ENCODE data around the gene CTNNBIP1.

The CTNNBIP1 gene, protein sequence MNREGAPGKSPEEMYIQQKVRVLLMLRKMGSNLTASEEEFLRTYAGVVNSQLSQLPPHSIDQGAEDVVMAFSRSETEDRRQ

DNA sequence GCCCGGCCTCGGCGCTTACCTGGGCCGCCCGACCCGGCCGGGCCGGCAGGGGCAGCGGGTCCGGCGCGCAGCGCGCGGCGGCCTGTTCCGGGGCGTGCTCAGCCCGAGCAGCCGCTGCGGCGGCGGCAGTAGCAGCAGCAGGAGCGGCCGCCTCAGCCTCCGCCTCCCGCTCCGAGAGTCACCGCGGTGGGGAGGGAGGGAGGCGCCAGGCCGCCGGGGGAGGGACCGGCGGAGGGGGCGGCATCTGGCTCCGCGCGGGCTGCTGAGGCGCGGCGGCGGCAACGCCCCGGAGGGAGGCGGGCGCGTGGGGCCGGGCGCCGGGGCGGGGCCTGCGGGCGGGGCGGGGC, at the start of gene CTNNBIP1:
CTNNBIP1 (minus strand) TSS at position 194 of the 347 bp plus-strand sequence. CDS start 38,205 bp downstream, outside the sequence.
- no peaks in the 10 kb centered on the region for H3K27me3 ChIP-seq (ENCODE audit: control insufficient read depth, insufficient read depth, low read length)
- H3K4me1 ChIP-seq (ENCODE audit: control insufficient read depth, insufficient read depth, low read length), result peaks cover 7% of the 10 kb centered on the region
- H3K27ac ChIP-seq (ENCODE audit: low read depth, low read length), result peak within 1 kb of the TSS; percentile 82
- H3K4me3 ChIP-seq (ENCODE audit: low read depth, low read length), result peak within 1 kb of the TSS; percentile 80
- H3K9ac ChIP-seq (ENCODE audit: low read depth, low read length), result peak within 1 kb of the TSS; percentile 77
- H3K9me3 ChIP-seq (ENCODE audit: control insufficient read depth, insufficient read depth, low read length), result no peaks in the 10 kb centered on the region
- H3K36me3 ChIP-seq (ENCODE audit: control insufficient read depth, insufficient read depth, low read length), result no peaks in the 10 kb centered on the region

DNA sequence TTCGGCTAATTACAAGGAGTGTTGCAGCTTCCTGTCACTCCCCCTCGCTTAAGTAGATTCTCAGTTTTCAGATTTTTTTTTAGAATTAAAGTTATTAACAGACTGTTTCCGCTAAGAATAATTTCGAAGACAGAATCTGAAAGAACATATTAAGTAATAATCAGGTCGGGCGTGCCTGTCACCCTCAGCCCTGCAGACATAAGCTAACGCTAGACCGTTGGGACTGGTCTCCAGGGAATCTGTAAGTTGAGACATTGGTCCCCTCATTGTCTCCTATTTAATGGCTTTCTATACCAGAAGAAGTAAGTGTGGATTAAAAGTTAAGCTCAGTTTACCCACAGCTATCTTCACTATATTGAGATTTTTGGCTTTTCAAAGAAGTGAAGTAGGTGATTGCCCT, 47.7 kb upstream of the CTNNBIP1 start:
- no peak overlapping the region for H3K9ac ChIP-seq (ENCODE audit: low read depth, low read length)
- H3K4me1 ChIP-seq (ENCODE audit: control insufficient read depth, insufficient read depth, low read length), result peaks cover 10% of the 10 kb centered on the region
- no peak overlapping the region for H3K27ac ChIP-seq (ENCODE audit: low read depth, low read length)
- H3K27me3 ChIP-seq (ENCODE audit: control insufficient read depth, insufficient read depth, low read length), result no peaks in the 10 kb centered on the region
- H3K36me3 ChIP-seq (ENCODE audit: control insufficient read depth, insufficient read depth, low read length), result no peaks in the 10 kb centered on the region
- H3K9me3 ChIP-seq (ENCODE audit: control insufficient read depth, insufficient read depth, low read length), result no peaks in the 10 kb centered on the region
- no peak overlapping the region for H3K4me3 ChIP-seq (ENCODE audit: low read depth, low read length)

DNA sequence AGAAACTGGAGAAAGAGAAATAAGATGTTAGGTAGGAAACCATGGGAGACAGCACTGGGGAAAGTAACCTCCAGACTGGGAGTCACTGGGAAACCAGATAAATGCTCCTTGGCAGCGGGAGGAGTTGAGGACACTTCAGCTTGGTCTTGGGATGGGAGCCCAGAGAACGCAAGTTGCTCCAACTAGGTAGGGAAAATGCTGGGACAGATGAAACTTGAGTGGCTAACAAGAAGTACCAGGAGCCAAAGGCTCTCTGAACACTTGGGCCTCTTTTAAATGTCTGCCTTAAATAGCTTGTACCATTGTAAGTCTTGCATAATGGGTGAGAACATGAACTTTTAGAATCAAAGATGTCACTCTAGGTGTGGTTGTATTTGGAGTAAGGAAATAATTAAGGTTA, 36.2 kb upstream of the CTNNBIP1 start:
- no peaks in the 10 kb centered on the region for H3K27me3 ChIP-seq (ENCODE audit: control insufficient read depth, insufficient read depth, low read length)
- H3K27ac ChIP-seq (ENCODE audit: low read depth, low read length), result no peak overlapping the region
- H3K4me3 ChIP-seq (ENCODE audit: low read depth, low read length), result no peak overlapping the region
- H3K36me3 ChIP-seq (ENCODE audit: control insufficient read depth, insufficient read depth, low read length), result no peaks in the 10 kb centered on the region
- H3K9ac ChIP-seq (ENCODE audit: low read depth, low read length), result no peak overlapping the region
- H3K4me1 ChIP-seq (ENCODE audit: control insufficient read depth, insufficient read depth, low read length), result peaks cover 8% of the 10 kb centered on the region
- H3K9me3 ChIP-seq (ENCODE audit: control insufficient read depth, insufficient read depth, low read length), result no peaks in the 10 kb centered on the region

DNA sequence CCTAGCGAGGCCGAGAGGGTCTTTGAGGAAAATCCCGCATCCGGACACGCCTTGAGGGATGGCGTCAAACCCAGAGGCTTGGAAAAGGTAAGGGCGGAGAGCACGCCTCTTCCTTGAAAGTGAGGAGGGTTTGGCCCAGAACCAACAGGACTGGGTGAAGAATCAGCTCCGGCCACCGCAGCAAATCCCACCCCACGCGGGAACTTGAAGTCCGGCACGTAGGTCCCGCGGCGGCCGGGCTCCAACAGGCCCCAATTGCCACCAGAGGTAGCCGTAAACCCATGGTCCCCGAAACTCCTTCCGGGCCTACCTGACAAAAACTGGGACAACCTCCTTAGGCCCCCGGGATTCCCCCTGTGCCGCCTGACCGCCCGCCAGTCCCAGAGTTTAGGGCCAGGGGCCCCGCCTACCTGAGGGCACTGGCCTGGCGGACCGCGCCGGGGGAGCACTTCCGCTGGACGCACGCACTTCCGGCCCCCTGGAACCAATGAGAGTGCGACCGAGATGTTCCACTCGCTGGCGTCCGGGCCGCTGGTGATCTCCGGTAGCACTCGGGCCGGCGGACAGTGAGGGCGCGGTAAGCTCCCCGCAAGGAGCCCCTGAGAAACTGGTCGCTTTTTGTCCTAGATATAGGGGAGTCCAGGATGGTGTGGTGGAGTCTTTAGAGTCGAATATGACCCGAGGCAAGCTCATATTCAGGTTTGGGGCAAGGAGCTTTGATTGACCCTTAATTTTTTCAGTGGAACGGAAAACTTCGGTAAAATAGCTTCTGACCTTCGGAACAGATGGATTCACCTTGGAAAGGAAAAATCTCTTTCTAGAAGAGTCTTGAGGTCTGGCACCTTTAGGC, 33.1 kb upstream of the CTNNBIP1 start, which contains the start of the genes LZIC and NMNAT1:
LZIC (minus strand) TSS at position 453 of the 850 bp plus-strand sequence. CDS start 6,772 bp downstream, outside the sequence.
NMNAT1 (plus strand) TSS at position 537 of the 850 bp plus-strand sequence. CDS start 28,599 bp downstream, outside the sequence.
- Histone ChIP-seq H3K27ac (ENCODE audit: low read depth, low read length) (peak within 1 kb of the TSS; percentile 95), H3K4me3 (ENCODE audit: low read depth, low read length) (peak within 1 kb of the TSS; percentile 82), H3K9me3 (ENCODE audit: control insufficient read depth, insufficient read depth, low read length) (no peaks in the 10 kb centered on the region)

DNA sequence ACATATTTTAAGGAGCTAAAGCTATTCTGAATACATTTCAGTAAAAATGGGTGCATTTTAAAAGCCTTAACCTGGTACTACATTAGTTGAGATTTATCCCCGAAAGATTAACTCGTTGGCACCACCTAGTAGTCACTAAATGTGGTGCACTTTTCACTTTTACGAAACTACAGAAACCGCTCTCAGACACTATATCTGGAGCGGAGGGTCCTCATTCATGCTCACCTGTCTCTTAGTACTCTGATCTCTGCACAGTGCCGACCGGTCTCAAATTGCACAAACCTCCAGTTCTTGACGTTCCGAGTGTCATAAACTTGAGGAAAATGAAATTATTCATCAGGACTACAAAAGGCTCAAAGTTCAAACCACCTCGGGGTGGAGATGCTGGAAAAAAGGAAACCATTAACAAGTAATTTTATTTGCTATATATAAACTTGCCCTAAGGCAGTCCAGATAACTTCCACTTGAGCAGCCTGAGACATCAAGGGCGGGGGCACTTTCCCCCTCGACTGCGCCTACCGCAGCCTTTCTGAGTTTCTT, 32.4 kb upstream of the CTNNBIP1 start:
- peak overlapping the region; percentile 82 for H3K4me3 ChIP-seq (ENCODE audit: low read depth, low read length)
- no peaks in the 10 kb centered on the region for H3K9me3 ChIP-seq (ENCODE audit: control insufficient read depth, insufficient read depth, low read length)
- peak overlapping the region; percentile 95 for H3K27ac ChIP-seq (ENCODE audit: low read depth, low read length)
- peaks cover 6% of the 10 kb centered on the region; the same call in 1 of the 2 replicates for H3K36me3 ChIP-seq (ENCODE audit: control insufficient read depth, insufficient read depth, low read length)
- peak overlapping the region; percentile 76 for H3K9ac ChIP-seq (ENCODE audit: low read depth, low read length)
- H3K4me1 ChIP-seq (ENCODE audit: control insufficient read depth, insufficient read depth, low read length), result no peaks in the 10 kb centered on the region
- H3K27me3 ChIP-seq (ENCODE audit: control insufficient read depth, insufficient read depth, low read length), result no peaks in the 10 kb centered on the region

More for the DNA sequence above, 33.1 kb upstream of the CTNNBIP1 start, which contains the start of the genes LZIC and NMNAT1:
- Histone ChIP-seq H3K9ac (ENCODE audit: low read depth, low read length) (peak within 1 kb of the TSS; percentile 76), H3K4me1 (ENCODE audit: control insufficient read depth, insufficient read depth, low read length) (no peaks in the 10 kb centered on the region), H3K27me3 (ENCODE audit: control insufficient read depth, insufficient read depth, low read length) (no peaks in the 10 kb centered on the region), H3K36me3 (ENCODE audit: control insufficient read depth, insufficient read depth, low read length) (peaks cover 6% of the 10 kb centered on the region; the same call in 1 of the 2 replicates)

DNA sequence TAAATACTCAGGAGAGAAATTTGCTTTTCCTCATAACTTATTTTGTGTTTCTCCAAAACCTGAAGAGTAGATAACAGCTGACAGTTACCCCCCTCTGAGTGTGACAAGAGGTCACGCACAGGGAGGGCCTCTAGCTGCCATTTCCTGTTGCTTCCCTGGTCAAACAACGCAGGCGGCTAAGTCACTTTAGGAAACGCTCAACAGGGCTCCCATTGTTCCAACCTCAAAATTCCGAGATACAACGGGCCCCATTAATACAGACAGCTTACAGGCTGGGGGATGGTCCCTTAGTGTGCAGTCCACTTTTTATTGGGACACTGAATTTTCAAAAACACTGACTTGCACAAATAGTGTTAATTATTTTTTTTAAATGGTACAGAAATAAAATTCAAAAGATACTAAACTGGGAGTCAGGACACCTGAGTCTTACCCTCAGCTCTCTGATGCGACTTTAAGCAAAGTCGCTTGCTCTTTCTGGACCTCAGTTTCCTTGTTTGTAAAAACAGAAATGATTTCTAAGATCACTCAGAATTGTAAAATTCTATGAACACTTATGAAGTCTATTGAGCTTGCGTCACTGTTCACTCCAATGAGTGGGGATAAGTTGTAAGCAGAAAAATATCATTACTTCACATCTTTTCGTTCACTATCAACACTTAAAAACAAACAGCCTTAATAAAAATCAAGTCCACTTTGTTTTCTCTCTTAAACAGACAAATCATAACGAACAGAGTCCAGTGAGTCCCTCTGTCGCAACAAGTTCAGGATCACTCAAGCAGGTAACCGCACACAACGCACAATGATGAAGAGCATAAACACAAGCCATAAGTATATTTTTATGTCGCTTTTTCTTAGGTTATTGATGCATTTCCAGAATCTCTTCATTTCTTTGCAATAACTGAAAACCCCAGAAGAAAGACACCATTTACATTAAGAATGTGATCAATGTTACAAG, 19.6 kb upstream of the CTNNBIP1 start:
- no peak overlapping the region for H3K9ac ChIP-seq (ENCODE audit: low read depth, low read length)

DNA sequence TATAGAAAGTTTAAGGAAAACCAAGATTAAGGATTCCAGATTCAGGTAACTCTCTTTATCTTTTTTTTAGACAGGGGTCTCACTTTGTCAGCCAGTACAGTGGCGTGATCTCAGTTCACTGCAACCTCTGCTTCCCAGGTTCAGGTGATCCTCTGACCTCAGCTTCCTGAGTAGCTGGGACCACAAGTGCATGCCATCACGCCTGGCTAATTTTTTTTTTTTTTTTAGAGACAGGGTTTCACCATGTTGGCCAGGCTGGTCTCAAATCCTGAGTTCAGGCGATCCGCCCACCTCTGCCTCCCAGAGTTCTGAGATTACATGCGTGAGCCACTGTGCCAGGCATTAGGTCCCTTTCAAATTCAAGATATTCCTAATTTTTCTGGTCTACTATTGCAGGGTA, 17.2 kb upstream of the CTNNBIP1 start:
- Histone ChIP-seq H3K27ac (ENCODE audit: low read depth, low read length) (peak overlapping the region; percentile 76), H3K4me1 (ENCODE audit: control insufficient read depth, insufficient read depth, low read length) (peaks cover 38% of the 10 kb centered on the region), H3K4me3 (ENCODE audit: low read depth, low read length) (no peak overlapping the region), H3K9ac (ENCODE audit: low read depth, low read length) (no peak overlapping the region), H3K9me3 (ENCODE audit: control insufficient read depth, insufficient read depth, low read length) (no peaks in the 10 kb centered on the region), H3K36me3 (ENCODE audit: control insufficient read depth, insufficient read depth, low read length) (peaks cover 6% of the 10 kb centered on the region), H3K27me3 (ENCODE audit: control insufficient read depth, insufficient read depth, low read length) (no peaks in the 10 kb centered on the region)

More for the DNA sequence above, 19.6 kb upstream of the CTNNBIP1 start:
- Histone ChIP-seq H3K9me3 (ENCODE audit: control insufficient read depth, insufficient read depth, low read length) (no peaks in the 10 kb centered on the region), H3K4me1 (ENCODE audit: control insufficient read depth, insufficient read depth, low read length) (peaks cover 31% of the 10 kb centered on the region), H3K4me3 (ENCODE audit: low read depth, low read length) (peak overlapping the region; percentile 26; the same call in 1 of the 2 replicates), H3K36me3 (ENCODE audit: control insufficient read depth, insufficient read depth, low read length) (peaks cover 24% of the 10 kb centered on the region), H3K27ac (ENCODE audit: low read depth, low read length) (peak overlapping the region; percentile 81), H3K27me3 (ENCODE audit: control insufficient read depth, insufficient read depth, low read length) (no peaks in the 10 kb centered on the region)

DNA sequence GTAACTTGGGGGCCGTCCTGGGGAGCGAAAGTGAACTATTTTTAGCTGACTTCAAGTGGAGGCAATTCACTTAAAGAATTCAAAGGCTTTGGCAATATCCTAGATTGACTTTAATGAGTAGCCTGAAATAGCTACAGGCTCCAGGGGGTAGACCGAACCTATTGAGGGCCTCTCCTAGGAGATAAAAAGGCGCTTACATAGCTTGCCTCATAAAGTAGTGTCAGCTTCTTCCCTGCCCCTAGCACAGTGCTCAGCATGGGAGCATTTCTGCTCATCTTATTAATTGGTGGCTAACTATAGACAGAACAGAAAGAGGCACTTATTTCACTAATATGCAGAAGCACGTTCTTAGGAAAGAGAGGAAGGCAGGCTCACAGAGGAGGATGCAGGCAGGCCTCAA, 12.3 kb upstream of the CTNNBIP1 start:
- no peak overlapping the region for H3K4me3 ChIP-seq (ENCODE audit: low read depth, low read length)
- H3K9me3 ChIP-seq (ENCODE audit: control insufficient read depth, insufficient read depth, low read length), result no peaks in the 10 kb centered on the region
- no peak overlapping the region for H3K9ac ChIP-seq (ENCODE audit: low read depth, low read length)
- no peaks in the 10 kb centered on the region for H3K27me3 ChIP-seq (ENCODE audit: control insufficient read depth, insufficient read depth, low read length)
- H3K27ac ChIP-seq (ENCODE audit: low read depth, low read length), result peak overlapping the region; percentile 46
- peaks cover 24% of the 10 kb centered on the region for H3K4me1 ChIP-seq (ENCODE audit: control insufficient read depth, insufficient read depth, low read length)
- H3K36me3 ChIP-seq (ENCODE audit: control insufficient read depth, insufficient read depth, low read length), result no peaks in the 10 kb centered on the region

DNA sequence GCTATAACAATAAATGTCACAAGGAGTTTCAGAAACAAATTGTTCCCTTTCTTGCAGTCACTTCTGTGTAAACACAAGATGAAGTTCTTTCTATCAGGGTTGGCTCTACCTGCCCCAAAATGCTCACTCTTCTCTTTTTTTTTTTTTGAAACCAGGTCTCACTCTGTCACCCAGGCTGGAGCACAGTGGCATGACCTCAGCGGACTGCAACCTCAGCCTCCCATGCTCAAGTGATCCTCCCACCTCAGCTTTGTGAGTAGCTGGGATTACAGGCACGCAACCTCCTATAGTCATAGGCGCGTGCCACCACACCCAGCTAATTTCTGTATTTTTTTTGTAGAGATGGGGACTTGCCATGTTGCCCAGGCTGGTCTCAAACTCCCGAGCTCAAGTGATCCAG, 10.5 kb upstream of the CTNNBIP1 start:
- H3K9ac ChIP-seq (ENCODE audit: low read depth, low read length), result no peak overlapping the region
- no peaks in the 10 kb centered on the region for H3K9me3 ChIP-seq (ENCODE audit: control insufficient read depth, insufficient read depth, low read length)
- peaks cover 15% of the 10 kb centered on the region for H3K4me1 ChIP-seq (ENCODE audit: control insufficient read depth, insufficient read depth, low read length)
- no peak overlapping the region for H3K27ac ChIP-seq (ENCODE audit: low read depth, low read length)
- H3K4me3 ChIP-seq (ENCODE audit: low read depth, low read length), result no peak overlapping the region
- no peaks in the 10 kb centered on the region for H3K27me3 ChIP-seq (ENCODE audit: control insufficient read depth, insufficient read depth, low read length)
- H3K36me3 ChIP-seq (ENCODE audit: control insufficient read depth, insufficient read depth, low read length), result no peaks in the 10 kb centered on the region

DNA sequence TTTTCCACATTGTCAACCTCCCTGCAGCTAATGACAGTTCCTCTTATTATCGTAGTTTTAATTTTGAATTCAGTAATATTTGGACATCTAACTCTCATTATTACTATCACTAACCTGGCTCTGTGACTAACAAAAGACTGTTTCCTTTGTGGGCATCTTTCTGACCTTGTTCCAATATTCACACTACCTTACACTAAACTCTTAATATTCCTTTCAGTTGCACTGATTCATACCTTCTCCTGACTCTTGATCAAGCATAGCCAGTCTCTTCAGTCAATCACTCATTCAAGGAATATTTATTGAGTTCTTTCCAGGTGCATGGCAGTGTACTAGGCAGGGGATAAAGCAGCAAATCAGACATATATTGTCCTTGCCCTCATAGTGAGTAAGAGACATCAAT, 7.8 kb upstream of the CTNNBIP1 start:
- H3K4me1 ChIP-seq (ENCODE audit: control insufficient read depth, insufficient read depth, low read length), result peaks cover 15% of the 10 kb centered on the region
- no peak overlapping the region for H3K27ac ChIP-seq (ENCODE audit: low read depth, low read length)
- no peak overlapping the region for H3K4me3 ChIP-seq (ENCODE audit: low read depth, low read length)
- H3K36me3 ChIP-seq (ENCODE audit: control insufficient read depth, insufficient read depth, low read length), result no peaks in the 10 kb centered on the region
- no peak overlapping the region for H3K9ac ChIP-seq (ENCODE audit: low read depth, low read length)
- no peaks in the 10 kb centered on the region for H3K27me3 ChIP-seq (ENCODE audit: control insufficient read depth, insufficient read depth, low read length)
- no peaks in the 10 kb centered on the region for H3K9me3 ChIP-seq (ENCODE audit: control insufficient read depth, insufficient read depth, low read length)

Data from HUES48 (cell line).